HepG2 (cell line): ENCODE results near the gene SLC9A9. TPM values are rescaled to one million over a fixed set of nuclear protein-coding genes. Genes with fewer than 3 reads are reported as not detected.

Experiments used
- GZF1 ChIP-seq: sonication (generic); formaldehyde crosslinking; IDR thresholded peaks from 2 replicates; pipeline ENCODE4 v1.5.1; 2020; ENCODE audit warnings: mild to moderate bottlenecking, missing genetic modification reagents
- HNRNPLL ChIP-seq: fragments of 200-400 bp; formaldehyde crosslinking; IDR thresholded peaks from 2 replicates; pipeline ENCODE4 v1.6.1; 2017; ENCODE audit warnings: mild to moderate bottlenecking, low read depth, low read length; ENCODE audit not compliant: poor library complexity, severe bottlenecking
- ISL2 ChIP-seq: sonication (generic); formaldehyde crosslinking; IDR thresholded peaks from 2 replicates; pipeline ENCODE4 v1.5.0; 2020; ENCODE audit warnings: missing genetic modification reagents
- NFKB2 ChIP-seq: sonication (generic); formaldehyde crosslinking; IDR thresholded peaks from 2 replicates; pipeline ENCODE4 v1.4.0; 2020; ENCODE audit warnings: missing genetic modification reagents, borderline replicate concordance
- PHF8 ChIP-seq: sonication (generic); formaldehyde crosslinking; IDR thresholded peaks from 2 replicates; pipeline ENCODE4 v1.5.0; 2020; ENCODE audit warnings: missing genetic modification reagents
- REL ChIP-seq: sonication (generic); formaldehyde crosslinking; conservative IDR thresholded peaks from 2 replicates; pipeline ENCODE4 v1.8.0; 2022; ENCODE audit warnings: mild to moderate bottlenecking, missing genetic modification reagents, moderate library complexity
- ZSCAN20 ChIP-seq: sonication (generic); formaldehyde crosslinking; IDR thresholded peaks from 2 replicates; pipeline ENCODE4 v1.4.0; 2020; ENCODE audit warnings: missing genetic modification reagents, mild to moderate bottlenecking, borderline replicate concordance
- polyA plus RNA-seq, 8 experiments: library from polyadenylated mRNA; depleted of rRNA in 3 of 8; stranded (reverse) in 7 of 8; unstranded in 1 of 8; fragments of >200 nt; fragmentation: Illumina TruSeq in 4 of 8; extraction: Trizol in 4 of 8; gene quantifications; 2 replicates each; pipeline versions ENCODE4 v1.2.1 to v1.2.3, GENCODE V29; 2011 to 2016; ENCODE audit warnings: low read depth in 4 of 8, missing spikeins in 1 of 8, mixed read lengths in 1 of 8; ENCODE audit not compliant: insufficient read depth in 1 of 8
- total RNA-seq, 5 experiments: library from RNA; depleted of rRNA; stranded (reverse); fragments of >200 nt; fragmentation: Illumina TruSeq; extraction: Trizol; gene quantifications; 2 replicates each; pipeline ENCODE4 v1.2.3, GENCODE V29; 2016; ENCODE audit warnings: low read depth in 1 of 5
- TF ChIP-seq, protein P1 (sequence below): IDR thresholded peaks from 2 replicates; pipeline ENCODE4 v1.6.1; 2016; ENCODE audit warnings: low read depth, missing genetic modification reagents, missing compliant biosample characterization
- TF ChIP-seq, protein P2 (sequence below): sonication (generic); formaldehyde crosslinking; IDR thresholded peaks from 2 replicates; pipeline ENCODE4 v1.5.0; 2020; ENCODE audit warnings: missing genetic modification reagents

The SLC9A9 gene
- total and polyA plus RNA-seq, 2 of the 13 experiments (the other 11 are each of a cell fraction or from before 2014, with no cell fraction given), result not detected

DNA sequence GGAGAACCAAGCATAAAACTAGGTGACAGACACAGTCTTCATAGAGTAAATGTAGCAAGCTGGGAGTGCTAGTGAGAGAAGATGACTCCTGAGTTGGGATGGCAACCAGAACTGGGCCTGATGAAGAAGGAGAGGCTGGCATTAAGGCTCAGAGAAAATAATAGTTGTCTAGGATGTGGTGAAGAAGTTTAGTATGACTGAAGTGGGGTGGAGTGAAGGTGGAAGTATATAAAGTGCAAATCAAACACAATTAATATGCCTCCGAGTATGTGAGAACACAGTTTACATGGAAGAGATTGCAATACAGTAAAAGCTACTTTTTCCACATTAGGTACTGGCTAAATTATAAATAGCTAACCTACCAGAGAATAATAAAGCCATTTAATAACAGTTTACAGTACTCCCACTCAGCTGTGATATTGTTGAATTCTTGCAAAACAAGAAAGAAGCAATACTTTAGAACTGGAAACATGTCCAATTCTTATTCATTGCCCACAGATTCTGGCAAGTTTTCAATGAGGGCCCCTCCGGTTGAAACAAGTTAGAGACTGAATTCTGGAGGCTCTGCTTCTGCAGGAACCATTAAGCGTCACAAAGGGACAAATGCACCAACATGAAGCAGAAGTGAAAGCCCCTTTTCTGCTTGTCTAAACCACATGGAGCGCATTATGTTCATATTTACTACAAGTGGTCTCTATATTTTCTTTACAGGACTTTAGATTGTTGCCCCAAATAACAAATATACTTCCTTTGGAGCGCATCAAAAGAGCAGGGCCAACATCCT lies 243.7 kb downstream of the SLC9A9 start (continued):
- TF ChIP-seq, protein P1, sequence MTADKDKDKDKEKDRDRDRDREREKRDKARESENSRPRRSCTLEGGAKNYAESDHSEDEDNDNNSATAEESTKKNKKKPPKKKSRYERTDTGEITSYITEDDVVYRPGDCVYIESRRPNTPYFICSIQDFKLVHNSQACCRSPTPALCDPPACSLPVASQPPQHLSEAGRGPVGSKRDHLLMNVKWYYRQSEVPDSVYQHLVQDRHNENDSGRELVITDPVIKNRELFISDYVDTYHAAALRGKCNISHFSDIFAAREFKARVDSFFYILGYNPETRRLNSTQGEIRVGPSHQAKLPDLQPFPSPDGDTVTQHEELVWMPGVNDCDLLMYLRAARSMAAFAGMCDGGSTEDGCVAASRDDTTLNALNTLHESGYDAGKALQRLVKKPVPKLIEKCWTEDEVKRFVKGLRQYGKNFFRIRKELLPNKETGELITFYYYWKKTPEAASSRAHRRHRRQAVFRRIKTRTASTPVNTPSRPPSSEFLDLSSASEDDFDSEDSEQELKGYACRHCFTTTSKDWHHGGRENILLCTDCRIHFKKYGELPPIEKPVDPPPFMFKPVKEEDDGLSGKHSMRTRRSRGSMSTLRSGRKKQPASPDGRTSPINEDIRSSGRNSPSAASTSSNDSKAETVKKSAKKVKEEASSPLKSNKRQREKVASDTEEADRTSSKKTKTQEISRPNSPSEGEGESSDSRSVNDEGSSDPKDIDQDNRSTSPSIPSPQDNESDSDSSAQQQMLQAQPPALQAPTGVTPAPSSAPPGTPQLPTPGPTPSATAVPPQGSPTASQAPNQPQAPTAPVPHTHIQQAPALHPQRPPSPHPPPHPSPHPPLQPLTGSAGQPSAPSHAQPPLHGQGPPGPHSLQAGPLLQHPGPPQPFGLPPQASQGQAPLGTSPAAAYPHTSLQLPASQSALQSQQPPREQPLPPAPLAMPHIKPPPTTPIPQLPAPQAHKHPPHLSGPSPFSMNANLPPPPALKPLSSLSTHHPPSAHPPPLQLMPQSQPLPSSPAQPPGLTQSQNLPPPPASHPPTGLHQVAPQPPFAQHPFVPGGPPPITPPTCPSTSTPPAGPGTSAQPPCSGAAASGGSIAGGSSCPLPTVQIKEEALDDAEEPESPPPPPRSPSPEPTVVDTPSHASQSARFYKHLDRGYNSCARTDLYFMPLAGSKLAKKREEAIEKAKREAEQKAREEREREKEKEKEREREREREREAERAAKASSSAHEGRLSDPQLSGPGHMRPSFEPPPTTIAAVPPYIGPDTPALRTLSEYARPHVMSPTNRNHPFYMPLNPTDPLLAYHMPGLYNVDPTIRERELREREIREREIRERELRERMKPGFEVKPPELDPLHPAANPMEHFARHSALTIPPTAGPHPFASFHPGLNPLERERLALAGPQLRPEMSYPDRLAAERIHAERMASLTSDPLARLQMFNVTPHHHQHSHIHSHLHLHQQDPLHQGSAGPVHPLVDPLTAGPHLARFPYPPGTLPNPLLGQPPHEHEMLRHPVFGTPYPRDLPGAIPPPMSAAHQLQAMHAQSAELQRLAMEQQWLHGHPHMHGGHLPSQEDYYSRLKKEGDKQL (CRISPR knock-in tag), result no peak
- no peak for TF ChIP-seq PHF8
- no peak for TF ChIP-seq GZF1 (CRISPR knock-in tag)
- TF ChIP-seq, protein P2, sequence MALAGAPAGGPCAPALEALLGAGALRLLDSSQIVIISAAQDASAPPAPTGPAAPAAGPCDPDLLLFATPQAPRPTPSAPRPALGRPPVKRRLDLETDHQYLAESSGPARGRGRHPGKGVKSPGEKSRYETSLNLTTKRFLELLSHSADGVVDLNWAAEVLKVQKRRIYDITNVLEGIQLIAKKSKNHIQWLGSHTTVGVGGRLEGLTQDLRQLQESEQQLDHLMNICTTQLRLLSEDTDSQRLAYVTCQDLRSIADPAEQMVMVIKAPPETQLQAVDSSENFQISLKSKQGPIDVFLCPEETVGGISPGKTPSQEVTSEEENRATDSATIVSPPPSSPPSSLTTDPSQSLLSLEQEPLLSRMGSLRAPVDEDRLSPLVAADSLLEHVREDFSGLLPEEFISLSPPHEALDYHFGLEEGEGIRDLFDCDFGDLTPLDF, result no peak
- TF ChIP-seq ISL2 (CRISPR knock-in tag), result no peak
- TF ChIP-seq REL, result no peak
- no peak for TF ChIP-seq NFKB2 (CRISPR knock-in tag)
- no peak for TF ChIP-seq ZSCAN20 (CRISPR knock-in tag)
- no peak for TF ChIP-seq HNRNPLL
